GM12892 (cell line): ENCODE measurements around the gene SUPT20HL2.

ENCODE experiments used
- POLR2A ChIP-seq: IDR thresholded peaks from 2 replicates; pipeline ENCODE4 v1.6.1; 2011; ENCODE audit warnings: low read depth, low read length, control low read depth
- POLR2AphosphoS5 ChIP-seq: IDR thresholded peaks from 2 replicates; pipeline ENCODE4 v1.6.1; 2011; ENCODE audit warnings: low read depth, low read length, control low read depth

DNA sequence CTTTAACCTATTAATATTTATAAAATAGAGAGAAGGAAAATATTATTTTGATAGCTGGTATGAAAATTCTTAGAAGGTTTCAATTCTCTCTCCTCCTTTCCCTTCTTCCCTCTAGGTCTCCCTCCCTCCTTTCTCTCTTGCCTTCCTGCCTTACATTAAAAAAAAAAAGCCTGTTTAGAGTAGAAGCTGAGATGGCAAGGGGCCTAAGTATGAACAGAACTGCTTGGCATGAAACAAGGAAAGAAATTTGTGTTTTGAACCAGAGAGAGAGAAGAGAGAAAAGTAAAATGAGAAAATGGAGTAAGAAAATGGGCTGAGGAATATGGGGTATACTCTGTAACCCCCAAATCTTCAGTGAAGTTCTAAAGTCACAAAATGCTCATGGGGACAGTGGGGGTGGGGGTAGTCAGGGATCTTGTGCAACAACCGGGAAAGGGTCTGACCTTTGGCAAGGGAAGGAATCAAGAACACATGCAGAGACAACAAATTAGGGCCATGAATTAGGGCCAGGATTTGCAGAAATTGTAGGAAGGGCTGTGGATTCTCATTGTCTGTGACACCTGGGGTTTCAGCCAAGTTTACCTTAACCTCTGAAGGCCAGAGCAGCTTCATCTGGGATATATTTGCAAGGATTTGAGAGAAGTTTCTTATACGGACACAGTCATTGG is 30.6 kb downstream of the SUPT20HL2 start:
- no peak for TF ChIP-seq POLR2A
- no peak for TF ChIP-seq POLR2AphosphoS5
